CD4-positive, alpha-beta T cell treated with Interleukin-15 for 1 hour (primary cell): ENCODE data around the gene MPP1.
"Not testable (repeated sequence)": the region's sequence is repeated elsewhere in the genome, so short reads cannot be mapped to it uniquely, and the experiment has no call there.

Source experiments
- DNase-seq: peaks from one replicate; pipeline ENCODE4 v3.0.0-alpha.2; 2020

The MPP1 gene

GRCh38 chrX:154804957-154805695 lies at the start of gene MPP1:
Gene MPP1 (minus strand): TSS chrX:154805485. CDS start chrX:154805373, 112 bp downstream.
- peak; percentile 76 for DNase-seq

DNA sequence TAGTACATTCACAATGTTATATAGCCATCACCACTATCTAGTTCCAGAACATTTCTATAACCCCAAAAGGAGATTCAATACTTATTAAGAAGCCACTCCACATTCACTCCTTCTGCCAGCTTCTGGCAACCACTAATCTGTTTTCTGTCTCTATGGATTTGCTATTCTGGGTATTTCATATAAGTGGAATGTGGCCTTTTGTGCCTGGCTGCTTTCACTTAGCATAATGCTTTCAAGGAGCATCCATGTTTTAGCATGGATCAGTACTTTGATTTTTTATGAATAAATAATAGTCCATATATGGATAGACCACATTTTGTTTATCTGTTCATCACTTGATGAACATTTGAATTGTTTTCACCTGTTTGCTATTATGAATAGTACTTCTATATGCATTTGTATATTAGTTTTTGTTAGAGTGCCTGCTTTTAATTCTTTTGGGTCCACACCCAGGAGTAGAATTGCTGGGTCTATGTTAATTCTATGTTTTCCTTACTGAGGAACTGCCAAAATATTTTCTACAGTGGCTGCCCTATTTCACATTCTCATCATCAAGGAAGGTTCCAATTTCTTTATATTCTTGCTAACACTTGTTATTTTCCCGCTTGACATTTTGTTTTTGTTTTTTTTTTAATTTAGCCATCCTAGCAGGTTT lies 45.8 kb upstream of the MPP1 start:
- no peak for DNase-seq

DNA sequence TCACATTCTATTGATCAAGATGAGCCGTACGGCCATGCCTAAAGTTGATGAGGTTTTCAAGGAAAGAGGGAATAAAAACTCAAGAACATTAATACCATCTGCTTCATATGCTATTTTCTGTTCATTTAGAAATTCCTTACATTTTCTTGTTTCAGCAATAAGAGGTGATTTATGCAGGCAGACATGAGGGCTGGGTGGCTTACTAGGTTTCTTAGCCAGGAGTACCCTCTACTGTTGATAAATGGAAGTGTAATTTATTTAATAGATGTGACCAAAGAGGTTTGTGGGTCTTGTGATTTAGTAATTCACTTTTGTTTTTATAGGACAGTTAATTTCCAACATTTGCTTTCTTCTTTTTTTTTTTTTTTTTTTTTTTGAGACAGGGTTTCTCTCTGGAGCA lies 35.6 kb upstream of the MPP1 start:
- DNase-seq = no peak

DNA sequence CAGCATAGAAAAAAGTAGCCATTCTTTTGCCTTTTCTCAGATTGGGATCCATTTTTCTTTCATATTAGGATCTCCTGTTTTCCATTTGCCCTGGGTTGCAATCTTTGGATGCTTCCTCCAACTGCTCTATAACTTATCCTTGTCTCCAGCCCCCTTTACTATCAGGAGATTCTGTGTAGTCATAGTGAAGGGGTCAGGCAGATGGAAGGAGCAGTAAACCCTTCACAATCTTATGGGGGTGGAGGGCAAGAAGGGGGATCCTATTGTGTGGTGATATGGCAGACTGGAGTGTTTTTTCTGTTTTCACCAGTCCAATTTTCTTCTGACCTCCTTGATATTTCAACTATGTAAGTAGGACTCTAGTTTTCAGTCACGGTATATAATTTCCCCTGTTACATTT lies 30.9 kb upstream of the MPP1 start:
- no peak for DNase-seq

GRCh38 chrX:154834562-154834961 lies 29.3 kb upstream of the MPP1 start, which contains the start of gene SMIM9:
Gene SMIM9 (minus strand): TSS chrX:154834662. CDS start chrX:154830856, 3,806 bp downstream.
- no peak for DNase-seq

GRCh38 chrX:154833746-154834274 lies 28.5 kb upstream of the MPP1 start:
- DNase-seq = no peak

- DNase-seq = no peak
Observed at GRCh38 chrX:154829926-154830442, 24.7 kb upstream of the MPP1 start.

DNA sequence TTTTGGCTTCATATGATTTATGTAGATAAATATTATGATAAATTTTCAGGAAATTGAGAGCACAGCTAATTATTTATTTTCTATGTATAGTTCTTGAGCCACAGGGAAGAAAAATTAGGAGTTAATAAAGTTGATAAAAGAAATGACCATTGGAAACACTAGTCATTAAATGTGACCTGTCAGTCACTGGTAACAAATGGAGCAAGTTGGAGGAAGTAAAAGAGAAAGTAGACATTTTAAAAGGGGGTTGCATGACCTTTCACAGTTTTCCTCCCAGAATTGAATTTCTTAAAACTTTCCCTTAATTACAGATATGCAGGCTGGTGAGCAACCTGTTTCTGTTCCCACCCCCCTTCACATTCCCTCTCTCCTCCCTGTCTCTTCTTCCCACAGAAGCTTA lies 23.8 kb upstream of the MPP1 start:
- DNase-seq = no peak

GRCh38 chrX:154828016-154828408 lies 22.7 kb upstream of the MPP1 start:
- no peak for DNase-seq

GRCh38 chrX:154827194-154828015 lies 22.1 kb upstream of the MPP1 start:
- no peak for DNase-seq

- not testable (repeated sequence) for DNase-seq
Observed at GRCh38 chrX:154825586-154825985, 20.3 kb upstream of the MPP1 start.

- DNase-seq = no peak
Observed at GRCh38 chrX:154824638-154825037, 19.4 kb upstream of the MPP1 start.

GRCh38 chrX:154822029-154822428 lies 16.7 kb upstream of the MPP1 start:
- DNase-seq = no peak

- no peak for DNase-seq
Observed at GRCh38 chrX:154821523-154821922, 16.2 kb upstream of the MPP1 start.

GRCh38 chrX:154819771-154820341 lies 14.6 kb upstream of the MPP1 start:
- DNase-seq = no peak

DNA sequence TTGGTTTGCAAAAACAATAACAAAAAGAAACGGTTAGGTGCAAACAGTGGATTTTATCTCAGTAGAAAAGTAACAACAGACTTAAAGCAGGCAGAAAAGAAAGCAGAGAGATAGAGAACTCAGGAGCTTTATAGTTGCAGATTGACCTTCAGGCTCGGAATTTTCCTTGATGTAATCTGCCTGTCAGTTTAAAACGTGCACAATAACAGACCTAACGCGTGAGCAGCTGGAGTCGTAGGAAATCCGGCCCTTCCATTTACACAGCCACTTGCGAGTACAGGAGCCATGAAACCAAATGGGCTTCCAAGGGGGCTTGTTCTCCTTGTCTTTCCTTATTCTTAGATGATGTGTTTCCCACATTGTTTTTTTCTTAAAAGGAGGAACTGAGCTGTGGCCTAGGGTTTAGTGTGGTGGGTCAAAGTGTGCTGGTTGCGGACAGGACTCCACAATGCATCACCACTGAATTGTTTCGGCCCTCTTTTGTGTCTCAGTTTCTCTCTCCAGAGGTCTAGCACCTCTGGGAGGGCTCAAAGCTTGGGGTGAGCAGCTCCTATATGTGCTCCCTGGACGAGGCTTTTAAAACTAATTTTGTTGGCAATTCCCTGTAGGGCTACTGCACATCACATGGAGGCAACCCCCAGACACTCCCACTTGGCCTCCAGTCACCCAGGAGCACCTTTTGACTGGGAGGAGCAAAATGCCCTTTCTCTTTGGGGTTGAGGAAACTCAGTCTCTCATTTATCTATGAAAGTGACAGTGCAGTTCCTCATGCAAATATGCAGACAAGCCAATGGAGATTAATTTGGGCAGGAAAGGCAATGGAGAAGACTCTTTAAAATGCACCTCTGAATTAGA lies 13.9 kb upstream of the MPP1 start:
- no peak for DNase-seq

DNA sequence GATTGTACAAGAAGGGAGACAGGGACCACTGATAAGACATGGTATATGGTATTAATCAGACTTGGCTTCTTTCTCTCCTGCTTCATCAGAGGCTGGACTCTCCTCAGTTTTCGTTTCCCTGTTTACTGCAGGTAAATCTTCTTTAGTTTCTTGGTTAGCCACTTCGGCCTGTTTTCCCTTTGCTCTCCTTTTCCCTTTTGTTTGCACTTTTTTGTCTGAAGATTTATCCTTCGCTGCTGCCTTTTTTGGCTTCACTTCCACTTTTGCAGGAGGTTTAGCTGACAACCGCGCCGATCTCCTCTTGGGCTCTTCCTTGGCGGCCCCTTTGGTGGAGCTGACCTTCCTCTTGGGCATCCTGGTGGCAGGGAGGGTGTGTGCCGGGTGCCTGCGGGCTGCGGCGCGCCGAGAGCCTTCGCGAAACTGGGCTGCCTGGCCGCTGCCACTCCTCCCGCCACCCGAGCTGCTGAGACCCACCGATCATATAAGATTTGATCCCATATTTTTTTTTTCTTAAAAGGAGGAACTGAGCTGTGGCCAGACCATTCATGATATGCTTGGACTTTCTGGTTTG lies 11.8 kb upstream of the MPP1 start:
- not testable (repeated sequence) for DNase-seq

- not testable (repeated sequence) for DNase-seq
Observed at GRCh38 chrX:154816326-154816898, 11.1 kb upstream of the MPP1 start.

- DNase-seq = no peak
Observed at GRCh38 chrX:154815274-154815818, 10.1 kb upstream of the MPP1 start.

- DNase-seq = no peak
Observed at GRCh38 chrX:154813801-154814200, 8.5 kb upstream of the MPP1 start.
